OCI-LY1 (cell line): ENCODE data around the gene EIF3K.

Source experiments
- CTCF ChIP-seq: fragments of 200-600 bp; sonication (generic), shearing (Covaris generic); IDR thresholded peaks from 2 replicates; pipeline ENCODE4 v1.5.1; 2017; ENCODE audit warnings: mild to moderate bottlenecking, antibody characterized with exemption, low read length, moderate library complexity, mixed read lengths
- EZH2 ChIP-seq: fragments of 200-600 bp; sonication (generic), shearing (Covaris generic); IDR thresholded peaks from 2 replicates; pipeline ENCODE4 v1.8.0; 2017; ENCODE audit warnings: borderline replicate concordance, mixed run types, mild to moderate bottlenecking, antibody characterized with exemption, low read length, moderate library complexity, mixed read lengths

- TF ChIP-seq CTCF (no peak), EZH2 (no peak)
Measured at GRCh38 chr19:38642176-38642575, 23.2 kb downstream of the EIF3K start.
